ENCODE data around the gene LILRB2. TPM values are rescaled to one million over a fixed set of nuclear protein-coding genes. Genes with fewer than 3 reads are reported as not detected.
"Not testable (repeated sequence)": the region's sequence is repeated elsewhere in the genome, so short reads cannot be mapped to it uniquely, and the experiment has no call there.

LILRB2 gene
- total and polyA plus RNA-seq, 5 experiments from 2014 or later, result 0.47 TPM; not detected in 3

GRCh38 chr19:54299126-54299498, 18.2 kb upstream of the LILRB2 start:
- H3K9me3 Mint-ChIP-seq, result peaks cover 0 to 9% (median 3%) of the 10 kb centered on the region in 9 donors
- peaks cover 0 to 7% (median 0%) of the 10 kb centered on the region in 3 donors for H3K36me3 Mint-ChIP-seq
- no peak overlapping the region for H3K4me3 Mint-ChIP-seq
- peaks cover 2 to 19% (median 10%) of the 10 kb centered on the region in 5 donors for H3K27me3 Mint-ChIP-seq
- H3K27ac Mint-ChIP-seq, result no peak overlapping the region
- POLR2A ChIA-PET, result no interaction called here
- ATAC-seq (no peak), DNase-seq (no peak)
- peaks cover 2 to 14% (median 7%) of the 10 kb centered on the region in 4 donors for H3K4me1 Mint-ChIP-seq

GRCh38 chr19:54298357-54299125, 17.6 kb upstream of the LILRB2 start:
- Mint-ChIP-seq H3K27ac (no peak overlapping the region), H3K4me3 (no peak overlapping the region), H3K27me3 (peaks cover 3 to 25% (median 13%) of the 10 kb centered on the region in 5 donors), H3K4me1 (peaks cover 0 to 8% (median 1%) of the 10 kb centered on the region in 4 donors), H3K36me3 (peaks cover 0 to 9% (median 0%) of the 10 kb centered on the region in 3 donors), H3K9me3 (peaks cover 0 to 13% (median 6%) of the 10 kb centered on the region in 9 donors)
- POLR2A ChIA-PET, result interaction anchor here (0.6 kb wide), 2 partner anchors 674 to 1865 kb away, joined by 3 to 7 read pairs; no protein-coding TSS in a partner anchor
- DNase-seq, result no peak
- no peak for ATAC-seq

GRCh38 chr19:54297759-54298305, 16.9 kb upstream of the LILRB2 start:
- ATAC-seq, result no peak
- Mint-ChIP-seq H3K4me1 (peaks cover 0 to 3% (median 0%) of the 10 kb centered on the region in 4 donors), H3K27ac (peak overlapping the region in 1 of 10 donors; percentile 30), H3K9me3 (peaks cover 0 to 19% (median 8%) of the 10 kb centered on the region in 9 donors), H3K27me3 (peaks cover 8 to 29% (median 20%) of the 10 kb centered on the region in 5 donors), H3K4me3 (no peak overlapping the region), H3K36me3 (peaks cover 0 to 14% (median 0%) of the 10 kb centered on the region in 3 donors)
- DNase-seq, result no peak
- POLR2A ChIA-PET, result interaction anchor here (0.6 kb wide), 1 partner anchor 1866 kb away, joined by 7 read pairs; no protein-coding TSS in a partner anchor

GRCh38 chr19:54294539-54294938, 13.6 kb upstream of the LILRB2 start:
- peaks cover 0 to 19% (median 8%) of the 10 kb centered on the region in 9 donors for H3K9me3 Mint-ChIP-seq
- H3K4me1 Mint-ChIP-seq, result peaks cover 0 to 6% (median 0%) of the 10 kb centered on the region in 4 donors
- DNase-seq (no peak), ATAC-seq (no peak)
- no peak overlapping the region for H3K4me3 Mint-ChIP-seq
- peaks cover 0 to 14% (median 0%) of the 10 kb centered on the region in 3 donors for H3K36me3 Mint-ChIP-seq
- H3K27ac Mint-ChIP-seq, result no peak overlapping the region
- peaks cover 8 to 37% (median 26%) of the 10 kb centered on the region in 5 donors for H3K27me3 Mint-ChIP-seq
- POLR2A ChIA-PET, result no interaction called here

- peaks cover 2 to 32% (median 12%) of the 10 kb centered on the region in 4 donors for H3K4me1 Mint-ChIP-seq
- H3K27me3 Mint-ChIP-seq, result peaks cover 7 to 39% (median 13%) of the 10 kb centered on the region in 5 donors
- ATAC-seq, H3K4me3 Mint-ChIP-seq, DNase-seq, POLR2A ChIA-PET, H3K27ac Mint-ChIP-seq, H3K36me3 Mint-ChIP-seq: not testable (repeated sequence)
- peaks cover 0 to 12% (median 6%) of the 10 kb centered on the region in 9 donors for H3K9me3 Mint-ChIP-seq
These were observed 8.2 kb upstream of the LILRB2 start for GRCh38 chr19:54289160-54289559.

GRCh38 chr19:54287456-54287855, 6.5 kb upstream of the LILRB2 start:
- H3K4me3 Mint-ChIP-seq, result no peak overlapping the region
- POLR2A ChIA-PET, result no interaction called here
- ATAC-seq, result no peak
- no peaks in the 10 kb centered on the region for H3K36me3 Mint-ChIP-seq
- peaks cover 2 to 46% (median 12%) of the 10 kb centered on the region in 4 donors for H3K4me1 Mint-ChIP-seq
- no peak overlapping the region for H3K27ac Mint-ChIP-seq
- no peaks in the 10 kb centered on the region for H3K9me3 Mint-ChIP-seq
- peaks cover 2 to 24% (median 4%) of the 10 kb centered on the region in 5 donors for H3K27me3 Mint-ChIP-seq
- DNase-seq, result no peak

- H3K4me3 Mint-ChIP-seq, result peak overlapping the region in 1 of 10 donors; percentile 20
- DNase-seq, H3K36me3 Mint-ChIP-seq, POLR2A ChIA-PET, H3K9me3 Mint-ChIP-seq: not testable (repeated sequence)
- peaks cover 7 to 31% (median 12%) of the 10 kb centered on the region in 5 donors for H3K27me3 Mint-ChIP-seq
- peak in 1 of 2 donors; percentile 20 for ATAC-seq
- peak overlapping the region in 1 of 10 donors; percentile 68 for H3K27ac Mint-ChIP-seq
- peaks cover 2 to 55% (median 12%) of the 10 kb centered on the region in 4 donors for H3K4me1 Mint-ChIP-seq
These were observed 5.4 kb upstream of the LILRB2 start for GRCh38 chr19:54286283-54286682.

- H3K27me3 Mint-ChIP-seq, result peaks cover 12 to 33% (median 14%) of the 10 kb centered on the region in 5 donors
- peak overlapping the region in 1 of 10 donors; percentile 50 for H3K27ac Mint-ChIP-seq
- H3K9me3 Mint-ChIP-seq, H3K36me3 Mint-ChIP-seq, H3K4me3 Mint-ChIP-seq, POLR2A ChIA-PET: not testable (repeated sequence)
- DNase-seq (peak in 1 of 10 donors; percentile 5), ATAC-seq (peak in 1 of 2 donors; percentile 39)
- peaks cover 2 to 62% (median 12%) of the 10 kb centered on the region in 4 donors for H3K4me1 Mint-ChIP-seq
These were observed 4.6 kb upstream of the LILRB2 start for GRCh38 chr19:54285427-54286056.

GRCh38 chr19:54282686-54283470, 2.0 kb upstream of the LILRB2 start:
- ATAC-seq (no peak), DNase-seq (no peak)
- Mint-ChIP-seq H3K4me3 (peak overlapping the region in 1 of 10 donors; percentile 39), H3K27me3 (peaks cover 15 to 43% (median 30%) of the 10 kb centered on the region in 5 donors), H3K4me1 (peaks cover 2 to 50% (median 12%) of the 10 kb centered on the region in 4 donors), H3K9me3 (no peaks in the 10 kb centered on the region), H3K36me3 (no peaks in the 10 kb centered on the region), H3K27ac (no peak overlapping the region)
- POLR2A ChIA-PET, result interaction anchor here (0.5 kb wide), 1 partner anchor 165 kb away, joined by 8 read pairs; no protein-coding TSS in a partner anchor

- Mint-ChIP-seq H3K4me1 (peaks cover 2 to 46% (median 11%) of the 10 kb centered on the region in 4 donors), H3K27ac (peak overlapping the region in 2 of 10 donors; percentile 11 to 68), H3K27me3 (peaks cover 15 to 47% (median 31%) of the 10 kb centered on the region in 5 donors)
- H3K9me3 Mint-ChIP-seq, ATAC-seq, H3K4me3 Mint-ChIP-seq, DNase-seq, POLR2A ChIA-PET, H3K36me3 Mint-ChIP-seq: not testable (repeated sequence)
These were observed 792 bp upstream of the LILRB2 start for GRCh38 chr19:54281729-54282075.

- not testable (repeated sequence) for H3K9me3 Mint-ChIP-seq
- H3K4me3 Mint-ChIP-seq, result peak overlapping the region in 1 of 10 donors; percentile 82
These were observed 469 bp downstream of the LILRB2 start for GRCh38 chr19:54280441-54280840.

GRCh38 chr19:54280025-54280424, 885 bp downstream of the LILRB2 start:
- POLR2A ChIA-PET, H3K9me3 Mint-ChIP-seq, ATAC-seq, DNase-seq, H3K36me3 Mint-ChIP-seq: not testable (repeated sequence)
- Mint-ChIP-seq H3K27me3 (peaks cover 15 to 57% (median 35%) of the 10 kb centered on the region in 5 donors), H3K4me1 (peaks cover 0 to 37% (median 5%) of the 10 kb centered on the region in 4 donors), H3K4me3 (peak overlapping the region in 1 of 10 donors; percentile 82), H3K27ac (peak overlapping the region in 1 of 10 donors; percentile 67)

More at GRCh38 chr19:54280441-54280840, 469 bp downstream of the LILRB2 start:
- DNase-seq, POLR2A ChIA-PET, H3K27ac Mint-ChIP-seq, ATAC-seq, H3K36me3 Mint-ChIP-seq: not testable (repeated sequence)
- Mint-ChIP-seq H3K27me3 (peaks cover 15 to 55% (median 33%) of the 10 kb centered on the region in 5 donors), H3K4me1 (peaks cover 0 to 38% (median 6%) of the 10 kb centered on the region in 4 donors)
